Activated CD4-positive, CD25-positive, alpha-beta regulatory T cell treated with anti-CD3 and anti-CD28 coated beads, Interleukin-2, amount 50 U/mL, for 24 hours (primary cell): Measurements from ENCODE around the gene NRGN.
"Not testable (repeated sequence)": the region's sequence is repeated elsewhere in the genome, so short reads cannot be mapped to it uniquely, and the experiment has no call there.

Experiments used
- ATAC-seq, 2 donors: fragments of 150-1000 bp; cut with Tn5 transposase; one replicate each; pipeline ENCODE4 v1.10.0; 2021; ENCODE audit warnings: mild to moderate bottlenecking in 1 of 2, moderate library complexity in 1 of 2

The NRGN gene

DNA sequence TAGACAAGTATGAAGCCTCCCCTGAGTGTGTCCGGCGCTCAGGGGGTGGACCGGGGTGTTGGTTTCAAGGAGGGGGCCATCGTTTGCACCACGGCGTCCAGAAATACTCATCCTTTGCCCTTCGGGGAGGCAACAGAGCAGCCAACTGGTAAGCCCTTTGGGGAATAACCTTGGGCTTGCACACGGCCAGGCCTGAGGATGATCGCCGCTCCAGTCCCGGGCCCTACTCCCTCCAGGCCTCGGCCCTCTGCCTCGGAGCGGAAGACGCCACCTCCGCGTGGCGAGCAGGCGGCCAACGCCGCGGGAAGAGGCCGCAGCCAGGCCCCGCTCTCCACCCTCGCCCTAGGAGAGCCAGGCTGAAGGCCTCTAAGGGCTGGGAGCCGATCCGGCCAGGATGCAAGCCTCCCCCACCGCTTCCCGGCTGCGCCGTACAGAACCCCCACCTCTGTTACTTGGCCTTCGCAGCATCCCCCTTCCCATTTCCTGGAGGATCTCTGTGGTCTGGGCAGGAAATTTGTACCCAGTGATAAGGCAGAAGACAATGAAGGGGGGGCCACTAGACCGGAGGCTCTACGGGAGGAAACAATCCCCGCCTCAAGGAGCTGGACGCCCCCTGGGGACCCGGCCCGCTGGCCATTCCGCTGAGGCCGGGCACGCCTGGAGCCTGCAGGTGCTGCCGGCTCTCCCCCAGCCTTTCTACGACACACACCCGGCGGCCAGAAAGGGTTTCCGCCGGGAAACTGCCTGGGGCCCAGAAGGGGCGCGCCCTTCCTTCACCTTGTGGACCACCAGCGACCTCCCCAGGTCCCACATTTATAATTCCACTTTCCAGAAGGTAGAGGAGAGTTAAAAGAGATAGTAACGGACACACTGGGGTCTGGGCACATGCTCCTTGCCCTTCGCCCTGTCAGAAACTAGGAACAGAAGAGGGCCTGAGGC is 19.8 kb downstream of the NRGN start:
- ATAC-seq: no peak

DNA sequence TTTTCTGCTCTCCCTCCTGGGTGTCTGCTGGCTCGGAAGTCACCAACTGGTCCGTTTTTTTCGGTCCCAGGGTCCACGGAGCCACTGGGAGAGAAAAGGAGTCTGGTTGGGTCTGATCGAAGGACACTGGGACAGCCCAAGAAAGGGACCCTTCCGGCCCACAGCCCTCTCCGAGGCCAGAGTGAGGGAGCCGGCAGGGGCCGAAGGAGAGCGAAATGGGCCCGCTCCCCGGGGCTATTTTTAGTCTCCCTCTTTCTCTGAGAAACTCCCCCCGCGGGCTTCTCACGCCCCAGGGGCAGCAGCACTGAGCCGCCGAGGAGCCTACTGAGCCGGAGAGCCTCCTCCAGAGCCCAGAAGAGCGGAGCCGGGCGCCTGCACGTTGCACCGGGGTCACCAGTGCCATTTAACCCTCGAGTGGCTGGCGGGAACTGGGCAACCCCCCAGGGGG is 20.5 kb downstream of the NRGN start:
- ATAC-seq: no peak

DNA sequence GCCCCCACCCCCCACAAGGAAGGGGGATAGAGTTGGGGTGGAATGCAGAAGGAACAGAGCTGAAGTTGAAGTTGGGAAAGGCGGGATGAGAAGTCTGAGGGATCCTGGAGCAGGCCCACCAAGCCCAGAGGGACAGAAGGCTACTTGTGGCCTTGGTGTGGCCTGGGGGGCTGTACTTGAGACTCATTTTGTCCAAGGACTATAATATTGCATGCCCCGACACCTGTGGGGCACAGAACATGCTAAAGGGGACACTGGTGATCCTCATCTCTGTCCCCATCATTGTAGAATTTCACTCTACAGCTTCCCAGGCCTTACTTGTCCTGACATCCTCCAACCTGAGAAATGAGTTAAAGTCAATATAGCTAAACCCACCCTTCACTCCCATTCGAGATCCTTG is 21.1 kb downstream of the NRGN start:
- ATAC-seq: no peak

DNA sequence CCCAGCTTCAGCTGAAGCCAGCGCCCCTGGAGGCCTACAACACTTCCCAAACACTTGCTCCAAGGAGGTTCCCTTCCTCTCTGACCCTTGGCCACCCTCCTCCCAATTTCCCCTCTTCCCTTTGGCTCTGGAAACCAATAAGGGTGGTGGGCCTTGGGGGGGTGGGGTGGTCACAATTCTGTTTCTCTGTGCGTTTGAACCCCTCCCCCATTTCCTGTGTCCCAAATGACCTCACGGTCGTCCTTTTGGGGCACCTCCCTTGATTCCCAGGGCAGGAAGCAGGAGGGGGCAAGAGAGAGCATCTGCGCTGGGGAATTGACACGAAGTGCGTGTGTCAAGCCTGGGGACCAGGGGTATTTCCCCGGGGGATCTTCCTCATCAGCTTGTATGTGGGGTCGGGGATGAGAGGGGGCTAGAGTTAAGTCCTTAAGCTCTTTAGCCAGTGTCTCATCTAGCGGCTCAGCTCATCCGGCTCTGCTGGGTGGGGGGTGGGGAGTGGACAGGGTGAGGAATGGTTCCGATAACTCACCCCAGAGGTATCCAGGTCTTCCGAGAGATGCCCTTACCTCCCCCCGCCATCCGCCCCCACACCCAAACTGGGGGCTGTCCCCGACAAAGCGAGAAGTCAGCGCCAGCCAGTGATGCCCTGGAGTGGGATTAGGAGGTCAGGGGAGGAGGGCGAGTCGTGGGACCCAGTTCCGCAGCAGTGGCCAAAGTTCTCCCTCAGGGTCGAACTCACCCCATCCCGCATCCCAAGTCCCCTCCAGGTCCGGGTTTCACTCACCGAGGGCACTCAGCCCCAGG is 21.8 kb downstream of the NRGN start:
- no peak for ATAC-seq

DNA sequence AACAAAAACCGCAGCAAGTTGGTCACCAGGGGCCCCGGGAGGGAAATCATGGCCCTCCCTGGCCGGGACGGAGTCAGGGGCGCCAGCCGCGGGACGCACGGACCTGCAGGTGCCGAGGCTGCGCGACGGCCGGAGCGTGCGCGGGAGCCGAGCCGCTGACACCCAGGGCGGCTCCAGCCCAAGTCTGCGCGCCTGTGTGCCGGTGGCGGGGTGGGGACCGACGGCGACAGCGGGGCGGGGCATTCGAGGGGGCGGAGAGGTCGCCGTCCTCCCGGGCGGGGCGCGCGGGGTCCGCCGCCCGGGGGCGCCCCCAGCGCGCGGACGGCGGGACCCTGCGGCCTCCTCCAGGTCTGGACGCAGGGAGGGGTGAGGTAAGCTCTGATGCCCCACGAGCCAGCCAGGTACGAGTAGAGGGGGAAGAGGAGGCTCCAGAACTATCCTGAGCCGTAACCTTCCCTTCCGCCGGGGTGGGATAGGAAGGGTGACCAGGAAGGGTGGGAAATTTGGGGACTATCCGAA is 22.4 kb downstream of the NRGN start, which contains the start of gene ESAM:
TSS of gene ESAM (minus strand) at position 186 of the 519 bp plus-strand sequence. CDS start at position 50, 136 bp downstream.
- ATAC-seq: peak; percentile 77 to 78

DNA sequence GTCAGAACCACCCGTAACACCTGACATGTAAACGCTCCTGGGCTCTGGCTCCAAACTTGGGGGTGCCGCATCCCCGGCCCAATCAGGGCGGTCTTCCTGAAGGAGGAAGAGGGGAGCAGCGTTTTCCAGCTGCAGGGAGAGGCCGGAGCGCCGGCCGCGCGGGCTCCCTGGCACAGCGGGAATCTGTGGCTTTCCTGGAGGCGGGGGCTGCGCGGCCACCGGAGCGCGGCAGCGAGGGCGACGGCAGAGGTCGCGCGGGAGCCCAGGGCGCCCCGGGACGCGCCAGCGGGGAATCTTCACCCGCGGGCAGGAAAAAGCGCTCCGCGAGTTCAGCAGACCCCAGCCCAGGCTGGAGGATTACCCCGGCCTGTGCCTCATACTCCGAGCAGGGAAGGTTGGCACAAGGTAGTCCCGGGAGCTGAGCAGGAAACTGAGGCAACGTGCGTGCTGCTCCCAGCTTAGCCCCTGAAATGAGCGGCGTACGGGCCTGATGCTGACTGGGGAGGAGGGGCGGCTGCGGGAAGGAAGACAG is 22.9 kb downstream of the NRGN start:
- peak; percentile 27 to 30 for ATAC-seq

DNA sequence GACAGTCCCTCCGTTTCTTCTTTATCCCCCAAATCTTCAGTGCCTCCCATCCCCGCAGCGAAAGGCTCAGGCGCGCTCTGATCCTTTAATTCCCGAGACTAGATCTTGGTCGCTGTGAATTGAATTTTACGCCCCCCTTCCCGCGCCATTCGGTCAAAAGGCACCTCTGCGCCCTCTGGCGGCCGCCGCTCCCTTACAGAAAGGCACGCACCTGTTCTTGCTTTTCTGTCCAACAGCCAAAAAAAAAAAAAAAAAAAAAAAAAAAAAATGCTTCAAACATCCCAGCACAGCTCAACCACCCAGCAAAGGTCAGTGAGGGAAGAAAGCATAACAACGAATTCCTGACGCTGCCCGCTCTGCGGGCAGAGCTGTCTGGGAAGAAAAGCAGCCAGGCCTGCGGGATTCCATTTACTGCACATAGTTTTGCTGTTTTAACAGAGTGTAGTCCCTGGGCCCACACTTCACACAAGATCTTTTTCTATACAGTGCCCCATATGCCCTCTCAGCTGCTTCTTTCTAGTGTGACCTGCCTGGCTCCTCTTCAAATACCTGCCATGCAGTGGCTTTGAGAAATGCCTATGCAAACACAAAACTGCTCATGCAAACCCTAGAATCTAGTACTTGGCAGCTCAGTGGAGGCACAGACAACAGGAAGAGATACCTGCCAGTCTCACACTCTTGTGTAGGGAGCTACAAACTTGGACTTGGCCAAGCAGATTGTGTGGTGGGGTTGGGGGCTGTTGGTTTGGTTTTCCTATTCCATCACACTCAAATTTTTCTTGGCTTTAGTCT is 23.6 kb downstream of the NRGN start:
- peak; percentile 44 to 46 for ATAC-seq

DNA sequence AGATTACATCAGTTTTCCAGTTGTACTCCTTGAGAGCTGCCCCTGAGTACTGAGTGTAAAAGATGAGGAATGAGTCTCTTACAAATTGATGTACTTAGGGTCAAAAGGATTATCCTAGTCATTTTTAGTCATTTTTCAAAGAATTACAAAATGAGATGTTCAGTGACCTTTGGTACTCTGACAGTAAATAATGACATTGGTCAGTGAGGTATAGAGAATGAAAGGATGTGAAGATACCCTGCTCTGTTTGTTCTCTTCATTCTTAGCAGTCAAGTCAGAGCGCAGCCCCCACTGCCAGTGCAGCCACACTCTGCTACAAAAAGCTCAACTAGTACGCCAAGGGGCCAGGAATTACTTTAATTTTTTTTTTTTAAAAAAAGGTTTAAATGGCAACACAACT is 26.4 kb downstream of the NRGN start:
- ATAC-seq: no peak

DNA sequence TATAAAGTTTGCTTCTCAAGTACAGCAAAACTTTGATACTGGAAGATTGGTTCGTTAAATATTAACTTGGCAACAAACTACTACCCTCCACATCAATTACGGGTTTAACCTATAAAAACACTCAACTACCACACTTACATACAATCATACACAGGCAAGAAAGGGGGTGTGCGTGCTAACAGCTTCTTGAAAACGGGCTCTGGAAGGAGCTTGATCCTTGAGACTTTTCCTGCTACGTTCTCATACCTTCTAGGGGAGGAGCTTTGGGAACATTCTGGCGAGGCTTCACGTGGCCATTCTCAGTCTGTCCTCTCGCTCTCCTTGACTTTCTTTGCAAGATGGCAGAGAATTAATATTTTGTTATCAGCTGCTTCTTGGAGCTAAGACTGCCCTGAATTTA is 29.2 kb downstream of the NRGN start:
- no peak for ATAC-seq

DNA sequence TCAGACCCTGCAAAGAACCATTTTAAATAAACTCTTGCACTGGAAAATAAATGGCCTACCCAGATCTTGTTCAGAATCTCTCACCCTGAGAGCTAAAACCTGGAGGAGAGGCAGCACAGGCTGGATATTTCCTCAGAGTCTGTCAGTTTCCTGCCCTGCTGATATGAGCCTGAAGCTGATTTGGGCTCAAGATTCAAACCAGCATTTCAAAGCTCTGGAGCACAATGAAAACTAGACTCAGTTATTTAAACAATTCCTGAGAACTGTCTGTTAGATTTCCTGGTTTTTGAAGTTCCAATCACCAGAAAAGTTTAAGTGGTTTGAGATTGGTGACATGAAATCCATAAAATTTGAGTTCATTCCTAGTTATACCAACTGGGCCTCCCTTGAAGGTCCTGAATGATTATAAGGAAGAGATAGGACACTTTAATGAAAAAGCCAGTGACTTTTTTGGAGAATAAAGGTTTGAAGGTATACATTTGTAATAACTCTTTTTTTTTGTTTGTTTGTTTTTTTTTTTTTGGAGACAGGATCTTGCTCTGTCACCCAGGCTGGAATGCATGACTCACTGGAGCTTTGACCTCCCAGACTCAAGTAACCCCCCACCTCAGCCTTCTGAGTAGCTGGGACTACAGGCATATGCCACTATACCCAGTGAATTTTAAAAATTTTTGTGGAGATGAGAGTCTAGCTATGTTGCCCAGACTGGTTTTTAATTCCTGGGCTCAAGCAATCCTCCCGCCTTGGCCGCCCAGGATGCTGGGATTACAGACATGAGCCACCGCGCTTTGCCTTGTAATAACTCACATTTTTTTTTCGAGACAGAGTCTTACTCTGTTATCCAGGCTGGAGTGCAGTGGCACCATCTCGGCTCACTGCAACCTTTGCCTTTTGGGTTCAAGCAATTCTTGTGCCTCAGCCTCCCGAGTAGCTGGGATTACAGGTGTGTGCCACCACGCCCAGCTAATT is 30.3 kb downstream of the NRGN start:
- no peak for ATAC-seq

DNA sequence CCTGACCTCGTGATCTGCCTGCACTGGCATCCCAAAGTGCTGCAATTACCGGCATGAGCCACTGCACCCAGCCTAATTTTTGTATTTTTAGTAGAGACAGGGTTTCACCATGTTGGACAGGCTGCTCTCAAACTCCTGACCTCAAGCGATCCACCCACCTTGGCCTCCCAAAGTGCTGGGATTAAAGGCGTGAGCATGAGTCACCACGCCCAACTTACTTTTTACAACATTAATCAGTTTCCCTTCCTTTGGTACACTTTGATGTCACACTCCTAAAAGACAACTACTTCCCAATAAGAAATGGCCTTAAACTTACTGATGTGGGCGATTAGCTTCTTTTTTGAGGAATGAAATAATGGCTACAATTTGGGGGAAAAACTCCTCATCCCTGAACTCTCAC is 31.2 kb downstream of the NRGN start:
- ATAC-seq: not testable (repeated sequence)

DNA sequence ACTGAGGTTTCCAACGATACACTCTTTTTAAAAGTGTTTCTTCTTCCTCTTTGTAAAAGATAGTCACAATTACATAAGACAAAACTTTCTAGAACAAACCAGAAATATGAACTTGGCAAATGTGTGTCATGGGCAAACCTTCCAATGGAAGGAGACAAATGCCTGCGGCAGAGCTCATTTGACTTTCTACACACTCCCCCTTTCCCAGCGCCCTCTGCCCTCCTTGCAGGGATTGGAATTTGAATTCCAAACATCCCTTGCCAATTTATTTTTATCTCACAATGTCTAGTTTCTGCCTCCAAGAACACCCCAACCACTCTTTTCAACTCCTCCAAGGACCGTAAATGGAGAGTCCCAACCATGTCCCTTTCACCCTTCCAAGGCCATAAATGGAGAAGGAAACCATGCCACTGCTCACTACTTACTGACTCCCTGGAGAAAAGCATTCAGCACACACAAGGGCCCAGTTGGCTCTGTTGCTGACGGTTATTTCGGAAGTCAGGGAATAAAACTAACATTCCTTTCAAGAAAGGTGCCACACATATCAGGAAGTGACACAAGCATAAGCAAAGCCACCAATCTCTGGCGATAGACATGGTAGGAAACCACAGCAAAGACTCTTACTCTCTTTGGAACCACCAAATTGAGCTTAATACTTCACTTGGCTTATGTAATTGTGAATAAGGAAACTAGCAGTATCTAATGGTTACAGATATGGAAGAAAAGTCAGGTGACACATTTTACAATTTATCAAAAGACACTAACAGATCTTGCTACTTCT is 37.3 kb downstream of the NRGN start:
- no peak for ATAC-seq

DNA sequence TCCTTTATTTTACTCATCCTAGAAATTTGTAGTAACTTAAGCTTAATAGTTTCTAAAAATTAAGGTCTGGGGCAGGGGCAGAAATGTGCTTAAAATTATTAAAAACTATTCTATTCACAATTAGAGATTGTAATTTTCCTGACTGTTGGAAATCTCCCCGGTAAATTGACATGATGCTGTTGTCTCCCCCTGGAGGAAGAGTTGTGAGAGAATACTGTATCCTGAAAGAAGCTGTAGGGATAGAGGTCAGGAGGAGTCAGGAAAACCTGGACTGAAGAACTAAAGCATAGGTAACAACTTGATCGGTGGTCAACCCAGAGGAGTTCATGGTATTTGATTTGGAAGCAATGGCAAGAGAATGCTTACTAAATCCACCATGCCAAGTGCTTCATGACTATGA is 38.5 kb downstream of the NRGN start:
- ATAC-seq: no peak

DNA sequence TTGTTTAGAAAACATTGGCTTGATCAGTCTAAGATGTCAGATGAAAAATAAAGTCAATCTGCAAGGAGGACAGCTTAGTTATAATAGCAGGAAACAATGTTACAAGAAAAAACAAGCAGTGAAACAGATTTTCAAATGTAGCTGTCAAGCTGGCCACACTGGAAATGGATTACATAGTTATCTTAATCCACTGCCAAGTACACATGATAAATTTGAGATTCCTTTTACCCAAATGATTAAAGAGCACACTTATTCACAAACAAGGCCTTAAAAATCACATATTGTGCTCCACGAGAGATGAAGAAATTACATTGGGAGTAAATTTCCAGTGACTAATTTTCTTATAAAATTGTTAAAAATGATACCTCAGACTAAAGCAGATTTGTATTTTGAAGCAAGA is 39.8 kb downstream of the NRGN start:
- no peak for ATAC-seq

DNA sequence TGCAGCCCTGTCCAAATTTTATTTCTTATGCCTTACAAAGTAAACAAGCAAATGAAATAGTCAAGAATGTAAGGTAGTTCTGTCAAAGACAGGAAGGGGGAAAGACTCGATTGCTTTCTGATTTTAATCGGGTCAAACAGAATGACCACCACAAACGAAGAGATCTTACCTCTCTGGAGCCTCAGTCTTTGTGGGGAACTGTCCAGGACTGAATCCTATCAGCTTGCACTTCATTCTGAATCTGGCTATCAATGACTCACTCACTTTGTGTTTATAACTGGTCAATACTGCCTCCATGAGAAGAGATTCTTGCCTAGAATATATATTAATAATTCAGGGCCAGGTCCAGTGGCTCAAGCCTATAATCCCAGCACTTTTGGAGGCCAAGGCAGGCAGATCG is 43.3 kb downstream of the NRGN start:
- no peak for ATAC-seq

DNA sequence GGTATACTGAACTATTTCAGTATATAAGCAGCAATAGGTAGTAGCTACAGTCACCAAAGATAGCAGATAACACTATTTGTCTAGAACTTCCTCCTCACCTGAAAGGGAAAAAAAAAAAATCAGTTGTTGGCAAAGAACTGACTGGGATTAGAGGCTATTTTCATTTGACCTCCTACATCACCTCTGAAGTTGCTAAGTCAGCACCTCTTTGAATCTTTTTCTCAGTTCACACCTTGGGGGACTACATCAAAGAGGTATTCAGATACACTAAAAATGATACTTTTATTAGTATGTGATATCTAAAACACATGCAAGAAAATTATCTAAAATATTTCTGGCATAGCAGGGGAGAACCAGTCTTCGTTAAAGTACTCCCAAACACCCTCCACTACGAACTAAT is 44.3 kb downstream of the NRGN start:
- no peak for ATAC-seq

DNA sequence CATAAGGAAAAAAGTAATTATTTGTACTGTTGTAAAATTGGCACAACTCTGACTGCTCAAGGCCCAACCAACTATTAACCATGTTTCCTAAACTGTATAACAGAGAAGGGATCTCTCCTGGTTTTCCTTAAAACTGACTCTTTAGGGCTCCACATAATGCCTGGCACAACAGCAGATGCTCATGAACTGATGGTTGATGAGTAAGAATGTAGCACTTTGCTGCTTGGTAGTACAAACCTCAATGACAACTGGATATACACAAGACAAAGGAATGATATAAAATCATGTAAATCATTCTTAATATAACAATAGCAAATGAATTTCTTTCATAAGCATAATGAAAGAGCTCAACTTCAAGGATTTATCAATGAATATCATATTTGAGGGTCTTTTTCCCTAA is 48.8 kb downstream of the NRGN start:
- ATAC-seq: no peak

DNA sequence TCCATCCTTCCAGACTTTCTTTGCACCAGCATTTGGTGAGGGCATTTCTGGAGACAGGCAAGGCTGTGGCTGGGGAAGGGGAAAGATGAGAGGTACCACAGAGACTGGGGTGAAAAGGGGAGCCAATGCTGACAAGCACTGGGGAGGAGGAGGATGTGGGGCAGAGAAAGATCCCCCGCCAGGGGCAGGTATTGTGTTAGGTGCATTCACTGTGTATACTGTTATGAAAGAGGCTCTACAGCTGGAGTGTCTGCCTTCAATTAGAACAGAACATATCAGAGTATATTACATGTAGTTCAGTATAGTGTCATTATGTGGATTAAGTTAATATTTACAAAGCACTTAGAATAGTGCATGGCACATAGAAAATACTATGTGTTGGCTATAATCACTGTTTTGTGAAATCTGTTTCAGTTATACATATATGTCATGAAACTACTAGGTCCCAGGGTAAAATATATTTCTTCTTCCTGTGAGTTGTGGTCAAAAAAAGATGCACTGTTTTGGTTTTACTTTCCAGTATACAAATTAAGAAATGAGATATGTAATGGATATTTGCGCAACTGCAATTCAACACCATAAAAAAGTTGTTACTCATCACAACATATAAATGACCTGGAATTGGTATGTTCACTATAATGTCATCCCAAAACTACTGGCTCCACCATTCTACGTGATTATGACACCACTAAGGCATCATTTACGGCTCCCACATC is 52.0 kb downstream of the NRGN start:
- ATAC-seq: no peak

DNA sequence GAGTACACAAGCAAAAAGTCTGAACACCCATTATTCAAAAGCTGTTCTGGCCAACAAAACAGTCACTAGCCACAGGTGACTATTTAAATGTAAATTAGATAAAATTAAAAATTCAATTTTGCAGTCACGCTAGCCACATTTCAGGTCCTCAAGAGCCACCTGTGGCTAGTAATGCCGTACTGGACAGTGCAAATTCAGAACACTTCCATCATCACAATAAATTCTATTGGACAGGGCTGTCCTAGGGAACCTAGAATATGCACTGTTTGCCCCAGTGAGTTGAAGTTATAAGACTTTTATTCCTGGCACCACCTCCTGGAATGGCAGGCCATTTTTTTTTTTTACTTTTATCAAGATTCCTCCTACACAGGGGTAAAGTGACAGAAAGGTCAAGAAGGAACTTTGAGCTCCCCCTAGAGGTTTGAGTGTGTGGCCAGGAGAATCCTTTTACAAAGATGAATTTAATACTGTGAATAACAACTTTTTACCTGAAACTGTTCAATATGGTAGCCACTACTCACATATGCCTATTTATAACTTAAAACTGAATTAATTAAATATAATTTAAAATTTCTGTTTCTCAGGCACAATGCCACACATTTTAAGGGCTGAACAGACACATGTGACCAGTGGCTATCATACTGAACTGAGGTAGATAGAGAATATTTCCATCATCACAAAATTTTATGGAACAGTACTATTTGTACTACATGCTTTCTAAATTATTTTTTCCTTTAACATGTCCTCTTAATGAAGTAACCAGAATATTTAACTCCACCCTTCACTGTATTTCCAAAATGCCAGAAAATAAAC is 53.9 kb downstream of the NRGN start:
- peak; percentile 32 to 53 for ATAC-seq
